GM18951 (cell line): ENCODE measurements around the gene OGFRL1.

ENCODE experiments used
- POLR2A ChIP-seq: IDR thresholded peaks from 4 replicates; pipeline ENCODE4 v1.6.1; 2011; ENCODE audit warnings: mild to moderate bottlenecking; ENCODE audit not compliant: insufficient read length, insufficient read depth; ENCODE audit errors: extremely low read depth
- in situ Hi-C: fragments of 300-500 bp; cut with MboI; formaldehyde crosslinking; loops from one replicate; pipeline ENCODE4 v1.12.0; 2022; ENCODE audit warnings: low sequenced_read_pairs, mixed read lengths, inconsistent platforms; ENCODE audit not compliant: unreplicated experiment

The OGFRL1 gene

DNA sequence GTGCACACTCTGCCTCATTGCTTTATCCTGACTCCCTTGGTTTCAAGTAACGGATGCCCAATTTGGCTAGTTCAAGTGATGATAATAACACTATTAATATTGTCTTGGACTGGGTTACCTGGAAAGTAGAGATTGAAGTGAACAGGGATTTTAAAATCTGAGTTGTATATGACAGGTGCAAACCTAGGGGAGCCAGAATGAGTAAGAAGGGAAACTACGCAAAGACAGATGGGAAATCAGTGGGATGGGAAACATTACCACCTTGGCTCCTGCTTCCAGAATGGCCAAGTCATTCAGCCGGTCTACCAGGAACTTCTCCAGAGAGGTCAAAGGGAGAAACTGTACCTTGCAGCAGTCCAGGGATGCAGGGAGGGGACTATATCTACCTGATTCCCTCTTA lies 41.9 kb downstream of the OGFRL1 start:
- TF ChIP-seq POLR2A = no peak
- in situ Hi-C loops = no loop called here

DNA sequence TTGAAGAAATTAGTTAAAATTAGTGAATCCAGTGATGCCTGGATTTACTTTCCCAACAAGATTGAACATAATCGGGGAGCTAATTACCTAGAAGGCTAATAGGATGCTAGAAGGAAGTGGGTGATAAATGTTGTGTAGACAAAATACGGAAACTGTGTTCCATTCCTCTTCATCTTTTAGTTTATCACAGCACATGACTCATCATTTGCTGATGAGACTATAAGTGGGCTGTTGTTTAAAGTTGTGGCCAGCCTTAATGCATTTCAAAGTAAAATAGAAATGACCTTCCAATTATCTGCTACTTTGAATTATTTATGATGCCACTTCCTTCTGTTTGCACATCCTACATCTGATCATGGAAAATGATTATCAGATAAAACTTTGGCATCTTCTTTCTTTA lies 43.4 kb downstream of the OGFRL1 start:
- in situ Hi-C loops = no loop called here
- no peak for TF ChIP-seq POLR2A

DNA sequence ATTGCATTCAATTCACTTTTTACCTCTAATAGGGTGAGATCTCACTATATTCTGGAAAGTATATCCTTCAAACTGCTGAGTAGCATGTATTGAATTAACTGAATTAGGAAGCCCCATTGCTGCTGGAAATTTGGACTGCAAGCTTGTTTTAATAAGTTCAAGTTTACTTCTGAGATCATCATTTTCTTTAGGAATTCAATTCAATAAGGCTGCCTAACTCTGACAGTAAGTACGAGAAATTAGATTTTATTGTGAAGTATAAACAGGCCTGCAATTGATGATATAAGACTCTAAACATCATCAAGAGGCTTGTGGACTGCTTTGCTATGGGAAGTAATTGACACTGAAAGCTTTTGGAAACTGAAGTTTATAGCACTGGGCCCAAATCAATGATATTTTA lies 44.4 kb downstream of the OGFRL1 start:
- in situ Hi-C loops = no loop called here

DNA sequence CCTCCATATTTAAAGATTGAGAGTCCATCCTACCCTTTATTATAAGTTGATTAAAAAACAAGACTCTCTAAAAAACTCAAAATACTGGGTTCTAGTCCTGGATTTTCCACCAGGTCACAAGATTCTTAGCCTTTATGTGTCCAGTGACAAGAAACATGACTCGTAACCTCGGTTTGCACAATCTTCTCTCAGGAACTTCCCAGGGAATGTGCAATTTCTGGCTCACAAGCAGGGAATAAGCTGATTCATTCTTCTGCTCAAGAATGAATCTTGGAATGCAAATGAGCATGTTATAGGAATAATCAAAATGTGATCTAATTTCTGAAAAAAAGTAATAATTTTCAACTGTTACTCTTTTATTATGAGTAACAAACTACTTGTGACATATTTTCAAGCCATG lies 45.1 kb downstream of the OGFRL1 start:
- in situ Hi-C loops = no loop called here
- TF ChIP-seq POLR2A = no peak

More for the DNA sequence above, 44.4 kb downstream of the OGFRL1 start:
- no peak for TF ChIP-seq POLR2A

DNA sequence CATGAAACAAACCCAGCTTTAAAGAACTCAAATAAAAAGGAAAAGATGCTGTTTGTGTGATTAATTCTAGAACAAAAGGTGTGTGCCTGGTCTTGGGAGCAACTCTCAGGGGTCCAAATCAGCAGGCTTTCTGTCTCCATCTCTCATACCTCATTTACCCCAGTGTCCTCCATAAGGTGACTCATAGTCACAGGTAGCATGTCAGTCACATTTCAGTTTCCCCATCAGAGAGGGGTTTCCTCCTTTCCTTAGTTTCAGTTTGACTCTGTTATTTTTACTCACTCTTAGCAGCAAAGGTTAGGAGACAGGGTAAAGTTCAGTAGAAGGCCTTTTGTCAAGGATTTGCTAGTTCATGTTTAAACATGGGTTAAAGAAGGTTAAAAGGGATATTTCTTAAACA lies 46.2 kb downstream of the OGFRL1 start:
- TF ChIP-seq POLR2A = no peak
- in situ Hi-C loops = no loop called here

DNA sequence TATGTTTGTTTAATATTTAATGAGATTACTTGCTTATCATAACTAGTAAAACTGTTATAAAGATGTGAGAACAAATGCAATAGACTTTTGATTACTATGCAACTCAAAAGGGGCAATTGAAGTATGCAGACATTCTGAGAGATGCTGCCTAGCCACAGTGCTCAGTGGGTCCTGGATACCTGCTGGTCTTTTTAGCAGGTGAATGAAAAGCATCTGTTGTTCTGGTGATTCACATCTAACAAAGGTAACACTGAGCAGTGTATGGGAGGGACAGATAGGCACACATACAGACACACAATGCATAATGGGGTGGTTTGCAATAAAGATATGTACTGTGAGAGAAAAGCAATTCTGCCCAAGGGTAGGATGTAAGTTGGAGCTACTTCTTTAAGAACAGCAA lies 46.9 kb downstream of the OGFRL1 start:
- in situ Hi-C loops = no loop called here
- no peak for TF ChIP-seq POLR2A

DNA sequence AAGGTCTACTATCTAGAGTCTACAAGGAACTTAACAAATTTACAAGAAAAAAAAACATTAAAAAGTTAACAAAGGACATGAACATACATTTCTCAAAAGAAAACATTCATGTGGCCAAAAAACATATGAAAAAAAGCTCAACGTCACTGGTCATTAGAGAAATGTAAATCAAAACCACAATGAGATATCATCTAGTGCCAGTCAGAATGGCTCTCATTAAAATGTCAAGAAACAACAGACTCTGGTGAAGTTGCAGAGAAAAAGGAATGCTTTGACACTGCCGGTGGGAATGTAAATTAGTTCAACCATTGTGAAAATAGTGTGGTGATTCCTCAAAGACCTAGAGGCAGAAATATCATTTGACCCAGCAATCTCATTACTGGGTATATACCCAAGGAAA lies 48.3 kb downstream of the OGFRL1 start:
- TF ChIP-seq POLR2A = no peak
- in situ Hi-C loops = no loop called here

DNA sequence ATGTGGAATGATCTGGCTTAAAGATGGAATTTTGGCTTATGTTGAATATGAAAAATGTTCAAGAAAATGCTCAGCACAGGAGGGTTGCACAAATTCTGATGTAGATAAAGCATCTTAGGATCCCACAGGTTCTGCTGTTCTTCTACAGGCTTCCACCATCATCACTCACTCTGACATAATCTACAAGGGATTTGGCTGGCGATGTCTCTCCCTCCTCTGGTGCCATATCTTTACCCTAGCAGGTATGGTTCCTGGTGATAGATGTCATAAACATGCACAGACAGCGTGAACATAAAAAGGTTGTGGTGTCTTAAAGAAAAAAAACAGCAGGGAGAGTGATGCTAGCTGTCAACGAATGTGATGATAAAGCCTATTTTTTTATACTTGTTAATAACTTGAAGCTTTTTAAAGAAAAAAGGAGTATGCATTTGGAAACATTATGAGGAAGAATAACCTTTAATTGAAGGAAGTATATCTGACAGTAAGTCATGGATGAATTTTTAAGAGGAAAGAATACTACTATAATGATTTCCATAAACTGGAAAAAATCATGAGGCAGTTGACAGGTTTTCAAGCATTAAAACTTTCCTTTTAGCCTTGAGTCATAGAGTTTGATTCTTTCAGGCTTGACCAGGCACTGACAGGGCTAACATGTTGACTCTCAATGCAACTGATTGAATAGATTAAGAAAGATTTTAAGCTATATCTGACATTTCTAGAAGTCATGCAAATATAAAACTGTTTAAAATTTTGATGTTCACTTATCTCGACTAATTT lies 50.1 kb downstream of the OGFRL1 start:
- in situ Hi-C loops = no loop called here

DNA sequence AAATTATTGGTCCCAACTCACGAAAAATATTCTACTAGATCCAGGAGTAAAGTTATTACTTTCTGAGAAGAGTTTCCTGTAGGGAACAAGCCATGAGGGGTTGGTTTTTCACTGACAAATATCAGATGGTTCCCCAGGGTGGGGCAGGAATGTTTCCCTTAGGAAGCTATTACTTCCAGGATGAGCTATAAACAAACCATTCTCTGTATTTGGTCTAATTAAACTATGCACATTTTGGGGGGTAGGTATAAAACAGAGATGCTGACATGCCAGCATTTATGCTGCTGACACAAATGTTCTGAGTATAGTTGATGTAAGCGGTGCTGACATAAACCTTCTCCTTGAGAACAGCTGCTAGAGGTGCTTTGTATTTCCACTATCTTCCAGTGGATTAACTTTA lies 54.2 kb downstream of the OGFRL1 start:
- in situ Hi-C loops = no loop called here
- TF ChIP-seq POLR2A = no peak

More for the DNA sequence above, 50.1 kb downstream of the OGFRL1 start:
- TF ChIP-seq POLR2A = no peak

DNA sequence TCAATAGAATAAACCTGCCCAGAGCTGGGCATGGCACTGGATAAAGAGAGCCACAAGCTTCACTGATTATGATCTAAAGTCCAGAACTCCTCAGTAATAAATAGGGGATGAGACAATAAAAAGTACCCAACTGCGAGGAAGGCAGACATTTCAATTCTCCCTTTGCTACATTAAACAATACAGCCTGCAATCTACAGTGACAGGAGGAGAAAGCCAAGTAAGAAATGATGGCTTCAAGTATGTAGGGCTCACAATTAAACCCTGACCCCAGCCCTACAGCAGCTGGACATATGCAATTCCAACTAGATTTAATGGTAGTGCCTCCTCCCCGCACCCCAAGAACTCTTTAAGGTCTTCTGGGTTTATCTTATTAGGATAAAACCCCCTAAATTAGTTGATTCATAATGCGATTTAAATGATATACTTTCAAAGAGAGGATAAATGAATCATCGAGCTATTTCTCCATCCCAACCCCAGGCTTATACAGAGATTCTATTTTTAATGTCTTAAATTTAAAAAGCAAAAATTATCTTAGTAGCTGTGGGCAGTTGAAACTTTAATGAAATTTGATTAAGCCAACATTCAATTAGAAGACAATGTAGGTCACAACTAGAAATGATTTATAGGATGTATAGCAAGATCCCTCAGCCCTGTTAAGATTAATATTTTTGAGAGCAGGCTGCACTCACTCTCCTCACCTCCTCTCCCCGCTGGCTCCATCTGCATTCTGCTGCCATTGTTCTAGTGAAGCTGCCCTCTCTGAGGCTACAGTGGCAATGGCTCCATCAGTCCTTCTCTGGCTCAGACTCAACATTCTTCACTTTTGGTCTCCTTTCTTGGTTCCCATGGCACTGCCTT lies 57.1 kb downstream of the OGFRL1 start:
- in situ Hi-C loops = no loop called here

DNA sequence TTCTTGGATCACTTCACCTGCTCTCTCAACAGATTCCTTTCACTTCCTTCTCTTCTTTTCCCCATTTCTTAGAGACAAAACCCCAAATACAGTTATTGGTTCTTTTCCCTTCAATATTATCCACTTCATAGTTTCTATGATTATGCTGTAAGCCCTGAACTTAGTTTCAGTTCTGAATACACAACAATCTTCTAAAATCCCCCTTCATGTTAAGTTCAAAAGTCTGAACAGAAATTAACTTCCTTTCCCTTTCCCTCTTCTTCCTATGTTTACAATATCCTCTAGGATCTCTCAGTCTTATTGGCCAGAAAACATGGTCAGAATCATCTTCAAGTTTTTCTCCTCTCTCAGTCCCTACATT lies 57.7 kb downstream of the OGFRL1 start:
- in situ Hi-C loops = no loop called here
- TF ChIP-seq POLR2A = no peak

More for the DNA sequence above, 57.1 kb downstream of the OGFRL1 start:
- TF ChIP-seq POLR2A = no peak

DNA sequence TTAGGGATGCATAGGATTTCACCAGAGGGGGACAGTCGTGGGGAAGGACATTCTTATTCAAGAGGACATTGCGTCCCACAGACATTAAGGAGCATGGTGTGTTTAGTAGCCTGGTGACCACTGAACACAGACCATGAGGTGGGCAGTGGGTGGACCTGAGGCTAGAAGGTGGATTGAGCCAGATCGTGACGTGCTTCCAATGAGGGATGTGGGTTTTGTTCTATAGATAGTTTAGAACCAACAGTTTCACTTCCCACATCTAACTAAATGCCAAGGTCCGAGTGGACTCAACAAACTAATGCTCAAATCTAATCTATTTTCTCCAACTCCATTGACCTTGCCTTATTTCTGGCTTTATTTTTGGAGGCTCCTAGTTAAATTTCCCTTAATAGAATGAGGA lies 58.5 kb downstream of the OGFRL1 start:
- no peak for TF ChIP-seq POLR2A
- in situ Hi-C loops = no loop called here

DNA sequence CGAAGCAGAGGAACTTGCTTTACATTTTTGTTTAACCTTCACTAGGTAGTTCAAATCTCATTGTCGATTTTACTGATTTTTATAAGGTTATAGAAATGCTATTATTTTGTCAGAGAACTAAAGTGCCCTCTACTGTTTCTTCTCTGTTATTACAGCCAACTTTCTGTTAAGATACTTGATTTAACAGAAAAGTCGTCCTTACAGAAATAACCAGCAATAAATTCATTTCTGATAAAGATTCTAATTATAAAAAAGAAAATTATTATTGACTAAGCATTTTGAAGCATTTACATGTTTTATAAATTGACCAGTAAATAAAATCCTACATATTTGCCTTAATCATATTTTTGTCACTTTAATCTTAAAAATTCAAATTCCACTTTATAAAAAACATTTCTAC lies 60.8 kb downstream of the OGFRL1 start:
- in situ Hi-C loops = no loop called here
- TF ChIP-seq POLR2A = no peak

DNA sequence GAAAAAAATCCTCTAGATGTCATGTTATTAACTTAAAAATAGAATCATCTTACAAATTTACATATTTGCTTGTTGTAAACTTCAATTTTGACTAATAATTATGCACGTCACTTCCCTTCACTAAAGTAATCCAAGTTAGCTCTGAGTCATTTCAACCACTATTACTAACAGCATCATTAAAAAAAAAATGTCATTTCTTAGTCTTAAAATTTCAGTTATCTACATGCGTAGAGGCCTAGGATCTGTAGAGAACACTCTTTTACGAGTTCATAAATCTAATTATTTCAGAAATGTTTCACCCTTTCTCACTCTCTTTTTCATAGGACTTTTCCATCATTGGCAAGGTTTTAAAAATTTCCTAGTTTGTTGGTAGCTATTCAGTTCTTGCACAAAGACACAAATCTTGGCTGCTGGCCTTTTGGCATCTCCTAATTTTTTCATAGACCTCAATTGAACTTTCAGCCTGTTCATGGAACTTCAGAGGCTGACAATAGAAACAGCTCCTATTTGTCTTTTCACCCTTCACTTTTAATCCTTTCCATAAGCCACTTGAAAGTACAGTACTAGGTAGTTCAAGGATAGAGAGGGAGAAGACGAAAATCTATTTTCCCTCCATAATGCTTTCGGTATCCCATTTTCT lies 61.5 kb downstream of the OGFRL1 start:
- in situ Hi-C loops = no loop called here
- TF ChIP-seq POLR2A = no peak

DNA sequence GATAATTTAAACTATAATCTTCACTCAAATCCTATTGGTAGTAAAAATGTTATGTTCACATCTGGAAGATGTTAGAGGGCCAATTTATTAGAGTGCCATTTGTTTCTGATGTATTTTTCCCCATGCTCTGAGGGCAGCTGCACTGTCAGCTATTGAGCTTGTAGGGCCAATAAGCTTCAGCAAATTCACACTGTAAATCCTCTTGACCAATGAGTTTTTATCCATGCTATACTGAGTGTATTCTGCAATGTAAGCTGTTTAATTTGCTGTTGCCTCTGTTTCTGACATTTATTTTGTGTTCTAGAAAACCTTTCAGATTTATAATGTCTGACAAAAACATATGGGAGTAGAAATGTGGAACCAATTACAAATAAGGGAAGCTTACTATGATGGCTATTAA lies 62.6 kb downstream of the OGFRL1 start:
- no peak for TF ChIP-seq POLR2A
- in situ Hi-C loops = no loop called here
